ENCODE measurements around the gene RBMS1.
"Not testable (repeated sequence)": the region's sequence is repeated elsewhere in the genome, so short reads cannot be mapped to it uniquely, and the experiment has no call there.

Gene RBMS1

GRCh38 chr2:160469621-160470204 lies 23.9 kb downstream of the RBMS1 start:
- DNase-seq (ENCODE audit: low spot score): no peak

GRCh38 chr2:160469164-160469563 lies 24.4 kb downstream of the RBMS1 start:
- no peak for DNase-seq (ENCODE audit: low spot score)

GRCh38 chr2:160467086-160467485 lies 26.5 kb downstream of the RBMS1 start:
- no peak for DNase-seq (ENCODE audit: low spot score)

GRCh38 chr2:160465406-160465805 lies 28.2 kb downstream of the RBMS1 start:
- DNase-seq (ENCODE audit: low spot score): no peak

- DNase-seq (ENCODE audit: low spot score): no peak
These were observed 28.6 kb downstream of the RBMS1 start for GRCh38 chr2:160465002-160465401.

- DNase-seq (ENCODE audit: low spot score): no peak
These were observed 29.6 kb downstream of the RBMS1 start for GRCh38 chr2:160464017-160464416.

- no peak for DNase-seq (ENCODE audit: low spot score)
These were observed 30.4 kb downstream of the RBMS1 start for GRCh38 chr2:160463245-160463644.

- DNase-seq (ENCODE audit: low spot score): no peak
These were observed 33.3 kb downstream of the RBMS1 start for GRCh38 chr2:160460333-160460731.

- no peak for DNase-seq (ENCODE audit: low spot score)
These were observed 33.9 kb downstream of the RBMS1 start for GRCh38 chr2:160459538-160460332.

GRCh38 chr2:160458718-160459453 lies 34.7 kb downstream of the RBMS1 start:
- DNase-seq (ENCODE audit: low spot score): no peak

- no peak for DNase-seq (ENCODE audit: low spot score)
These were observed 36.0 kb downstream of the RBMS1 start for GRCh38 chr2:160457588-160457987.

- no peak for DNase-seq (ENCODE audit: low spot score)
These were observed 39.4 kb downstream of the RBMS1 start for GRCh38 chr2:160454070-160454797.

GRCh38 chr2:160453111-160453820 lies 40.3 kb downstream of the RBMS1 start:
- DNase-seq (ENCODE audit: low spot score): no peak

- DNase-seq (ENCODE audit: low spot score): no peak
These were observed 43.1 kb downstream of the RBMS1 start for GRCh38 chr2:160450486-160450885.

- DNase-seq (ENCODE audit: low spot score): not testable (repeated sequence)
These were observed 44.8 kb downstream of the RBMS1 start for GRCh38 chr2:160448821-160449220.

- DNase-seq (ENCODE audit: low spot score): no peak
These were observed 47.9 kb downstream of the RBMS1 start for GRCh38 chr2:160445673-160446072.

- DNase-seq (ENCODE audit: low spot score): no peak
These were observed 51.0 kb downstream of the RBMS1 start for GRCh38 chr2:160442603-160443002.

- no peak for DNase-seq (ENCODE audit: low spot score)
These were observed 52.7 kb downstream of the RBMS1 start for GRCh38 chr2:160440888-160441287.

- not testable (repeated sequence) for DNase-seq (ENCODE audit: low spot score)
These were observed 54.6 kb downstream of the RBMS1 start for GRCh38 chr2:160439038-160439437.

- DNase-seq (ENCODE audit: low spot score): no peak
These were observed 56.3 kb downstream of the RBMS1 start for GRCh38 chr2:160437273-160437672.

GRCh38 chr2:160434254-160434948 lies 59.2 kb downstream of the RBMS1 start:
- no peak for DNase-seq (ENCODE audit: low spot score)

All from AG20443 (cell line).